Measurements from ENCODE around the gene CCDC81. TPM values are rescaled to one million over a fixed set of nuclear protein-coding genes. Genes with fewer than 3 reads are reported as not detected.
A peak's percentile ranks its signal among the peaks of the same experiment; 100 is the strongest.
"Not testable (repeated sequence)": the region's sequence is repeated elsewhere in the genome, so short reads cannot be mapped to it uniquely, and the experiment has no call there.

The CCDC81 gene
- polyA plus RNA-seq, 1 donor (not counting 4 experiments of a cell fraction or from before 2014, with no cell fraction given): 0.42 TPM

DNA sequence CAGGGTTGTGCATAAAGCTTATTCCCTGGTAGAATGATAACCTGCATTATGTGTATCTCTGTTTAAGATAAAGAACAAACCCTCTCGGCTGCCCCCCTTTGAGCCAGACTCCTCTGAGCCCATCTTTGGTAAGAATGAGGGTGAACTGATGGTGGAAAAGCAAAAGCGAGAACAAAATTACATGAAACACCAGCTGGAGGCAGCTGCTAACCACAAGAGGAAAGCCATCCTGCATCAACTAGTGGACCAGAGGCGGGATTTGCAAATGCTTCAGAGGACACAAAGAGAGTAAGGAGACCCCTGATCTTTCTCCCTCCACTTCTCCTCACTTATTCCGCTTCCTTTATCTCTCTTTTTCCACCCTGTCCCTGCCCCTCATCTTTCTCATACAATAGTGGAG is 40.3 kb downstream of the CCDC81 start:
- H3K4me1 ChIP-seq (ENCODE audit: control insufficient read depth, extremely low read depth, insufficient read depth, low read length): peaks cover 14% of the 10 kb centered on the region
- H3K4me3 ChIP-seq (ENCODE audit: control insufficient read depth in 2 of 3, extremely low read depth in 1 of 3, insufficient read depth in 2 of 3, low read depth in 1 of 3, low read length in 3 of 3): no peak overlapping the region
- no peaks in the 10 kb centered on the region for H3K27me3 ChIP-seq (ENCODE audit: control insufficient read depth, extremely low read depth, insufficient read depth, low read length)
- no peak for FAIRE-seq
- H3K9ac ChIP-seq (ENCODE audit: control insufficient read depth, extremely low read depth, insufficient read depth, low read length): no peak overlapping the region
- no peak for DNase-seq (ENCODE audit: low read depth, low spot score)
- dilution Hi-C loops (cut with MboI; ENCODE audit: extremely low pct_ligation_motif_present, low sequenced_read_pairs): no loop called here
- H3K4me2 ChIP-seq (ENCODE audit: control insufficient read depth, extremely low read depth, insufficient read depth, low read depth, low read length): no peak overlapping the region
- H4K20me1 ChIP-seq (ENCODE audit: control insufficient read depth, extremely low read depth, insufficient read depth, low read length): no peaks in the 10 kb centered on the region
- H3K9me3 ChIP-seq (ENCODE audit: control insufficient read depth, low read depth, low read length): no peaks in the 10 kb centered on the region
- no peak overlapping the region for H2AFZ ChIP-seq (ENCODE audit: control insufficient read depth, low read length)
- no peaks in the 10 kb centered on the region for H3K79me2 ChIP-seq (ENCODE audit: control insufficient read depth, insufficient read depth, low read length)
- no peaks in the 10 kb centered on the region for H3K36me3 ChIP-seq (ENCODE audit: control insufficient read depth in 2 of 2, extremely low read depth in 1 of 2, insufficient read depth in 2 of 2, low read length in 2 of 2)
- no peaks in the 10 kb centered on the region for H3K9me1 ChIP-seq (ENCODE audit: control insufficient read depth, extremely low read depth, insufficient read depth, low read length)
- no peak for TF ChIP-seq EZH2 (IDR thresholded peaks at IDR 0.05; ENCODE audit: low read length)
- TF ChIP-seq, protein P1, sequence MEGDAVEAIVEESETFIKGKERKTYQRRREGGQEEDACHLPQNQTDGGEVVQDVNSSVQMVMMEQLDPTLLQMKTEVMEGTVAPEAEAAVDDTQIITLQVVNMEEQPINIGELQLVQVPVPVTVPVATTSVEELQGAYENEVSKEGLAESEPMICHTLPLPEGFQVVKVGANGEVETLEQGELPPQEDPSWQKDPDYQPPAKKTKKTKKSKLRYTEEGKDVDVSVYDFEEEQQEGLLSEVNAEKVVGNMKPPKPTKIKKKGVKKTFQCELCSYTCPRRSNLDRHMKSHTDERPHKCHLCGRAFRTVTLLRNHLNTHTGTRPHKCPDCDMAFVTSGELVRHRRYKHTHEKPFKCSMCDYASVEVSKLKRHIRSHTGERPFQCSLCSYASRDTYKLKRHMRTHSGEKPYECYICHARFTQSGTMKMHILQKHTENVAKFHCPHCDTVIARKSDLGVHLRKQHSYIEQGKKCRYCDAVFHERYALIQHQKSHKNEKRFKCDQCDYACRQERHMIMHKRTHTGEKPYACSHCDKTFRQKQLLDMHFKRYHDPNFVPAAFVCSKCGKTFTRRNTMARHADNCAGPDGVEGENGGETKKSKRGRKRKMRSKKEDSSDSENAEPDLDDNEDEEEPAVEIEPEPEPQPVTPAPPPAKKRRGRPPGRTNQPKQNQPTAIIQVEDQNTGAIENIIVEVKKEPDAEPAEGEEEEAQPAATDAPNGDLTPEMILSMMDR (optimal IDR thresholded peaks at IDR 0.05 in 1 of 3, IDR thresholded peaks at IDR 0.05 in 1 of 3, conservative IDR thresholded peaks at IDR 0.05 in 1 of 3; ENCODE audit: extremely low read depth in 1 of 3, insufficient read depth in 2 of 3, low read length in 3 of 3): no peak
- H3K27ac ChIP-seq (ENCODE audit: control insufficient read depth, insufficient read depth, low read length): no peak overlapping the region

GRCh38 chr11:86416494-86416893 is 41.8 kb downstream of the CCDC81 start:
- DNase-seq (ENCODE audit: low read depth, low spot score): no peak

DNA sequence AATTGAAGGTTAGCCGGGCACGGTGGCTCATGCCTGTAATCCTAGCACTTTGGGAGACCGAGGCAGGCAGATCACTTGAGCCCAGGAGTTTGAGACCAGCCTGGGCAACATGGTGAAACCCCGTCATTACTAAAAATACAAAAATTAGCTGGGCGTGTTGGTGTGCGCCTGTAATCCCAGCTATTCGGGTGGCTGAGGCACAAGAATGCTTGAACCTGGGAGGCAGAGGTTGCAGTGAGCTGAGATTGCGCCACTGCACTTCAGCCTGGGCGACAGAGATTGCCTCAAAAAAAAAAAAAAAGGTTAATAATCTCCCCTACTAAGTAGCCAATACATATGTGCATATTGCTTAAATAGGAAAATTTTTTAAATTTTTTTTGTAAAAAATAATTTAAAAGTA is 42.3 kb downstream of the CCDC81 start:
- H3K9me3 ChIP-seq (ENCODE audit: control insufficient read depth, low read depth, low read length); H3K79me2 ChIP-seq (ENCODE audit: control insufficient read depth, insufficient read depth, low read length); FAIRE-seq; DNase-seq (ENCODE audit: low read depth, low spot score); H3K4me2 ChIP-seq (ENCODE audit: control insufficient read depth, extremely low read depth, insufficient read depth, low read depth, low read length); H3K36me3 ChIP-seq (ENCODE audit: control insufficient read depth in 2 of 2, extremely low read depth in 1 of 2, insufficient read depth in 2 of 2, low read length in 2 of 2); H2AFZ ChIP-seq (ENCODE audit: control insufficient read depth, low read length); H3K4me3 ChIP-seq (ENCODE audit: control insufficient read depth in 2 of 3, extremely low read depth in 1 of 3, insufficient read depth in 2 of 3, low read depth in 1 of 3, low read length in 3 of 3); H3K27ac ChIP-seq (ENCODE audit: control insufficient read depth, insufficient read depth, low read length); H4K20me1 ChIP-seq (ENCODE audit: control insufficient read depth, extremely low read depth, insufficient read depth, low read length); H3K9ac ChIP-seq (ENCODE audit: control insufficient read depth, extremely low read depth, insufficient read depth, low read length); dilution Hi-C loops (cut with MboI; ENCODE audit: extremely low pct_ligation_motif_present, low sequenced_read_pairs); H3K9me1 ChIP-seq (ENCODE audit: control insufficient read depth, extremely low read depth, insufficient read depth, low read length); H3K27me3 ChIP-seq (ENCODE audit: control insufficient read depth, extremely low read depth, insufficient read depth, low read length): not testable (repeated sequence)
- peaks cover 14% of the 10 kb centered on the region for H3K4me1 ChIP-seq (ENCODE audit: control insufficient read depth, extremely low read depth, insufficient read depth, low read length)

More at GRCh38 chr11:86416494-86416893, 41.8 kb downstream of the CCDC81 start:
- no peak overlapping the region for H3K9ac ChIP-seq (ENCODE audit: control insufficient read depth, extremely low read depth, insufficient read depth, low read length)
- no peaks in the 10 kb centered on the region for H4K20me1 ChIP-seq (ENCODE audit: control insufficient read depth, extremely low read depth, insufficient read depth, low read length)
- peaks cover 14% of the 10 kb centered on the region for H3K4me1 ChIP-seq (ENCODE audit: control insufficient read depth, extremely low read depth, insufficient read depth, low read length)
- no peak for TF ChIP-seq EZH2 (IDR thresholded peaks at IDR 0.05; ENCODE audit: low read length)
- TF ChIP-seq, protein P1 (optimal IDR thresholded peaks at IDR 0.05 in 1 of 3, IDR thresholded peaks at IDR 0.05 in 1 of 3, conservative IDR thresholded peaks at IDR 0.05 in 1 of 3; ENCODE audit: extremely low read depth in 1 of 3, insufficient read depth in 2 of 3, low read length in 3 of 3): no peak
- no peak overlapping the region for H3K4me2 ChIP-seq (ENCODE audit: control insufficient read depth, extremely low read depth, insufficient read depth, low read depth, low read length)
- dilution Hi-C loops (cut with MboI; ENCODE audit: extremely low pct_ligation_motif_present, low sequenced_read_pairs): no loop called here
- H3K36me3 ChIP-seq (ENCODE audit: control insufficient read depth in 2 of 2, extremely low read depth in 1 of 2, insufficient read depth in 2 of 2, low read length in 2 of 2): no peaks in the 10 kb centered on the region
- H3K79me2 ChIP-seq (ENCODE audit: control insufficient read depth, insufficient read depth, low read length): no peaks in the 10 kb centered on the region
- no peak overlapping the region for H3K27ac ChIP-seq (ENCODE audit: control insufficient read depth, insufficient read depth, low read length)
- H2AFZ ChIP-seq (ENCODE audit: control insufficient read depth, low read length): peak overlapping the region; percentile 18
- H3K9me3 ChIP-seq (ENCODE audit: control insufficient read depth, low read depth, low read length): no peaks in the 10 kb centered on the region
- H3K27me3 ChIP-seq (ENCODE audit: control insufficient read depth, extremely low read depth, insufficient read depth, low read length): no peaks in the 10 kb centered on the region
- no peaks in the 10 kb centered on the region for H3K9me1 ChIP-seq (ENCODE audit: control insufficient read depth, extremely low read depth, insufficient read depth, low read length)
- no peak overlapping the region for H3K4me3 ChIP-seq (ENCODE audit: control insufficient read depth in 2 of 3, extremely low read depth in 1 of 3, insufficient read depth in 2 of 3, low read depth in 1 of 3, low read length in 3 of 3)
- FAIRE-seq: no peak
